HS-27A (cell line): ENCODE measurements around the gene SLC22A2.
"Not testable (repeated sequence)": the region's sequence is repeated elsewhere in the genome, so short reads cannot be mapped to it uniquely, and the experiment has no call there.

Source experiments
- DNase-seq: peaks from one replicate; pipeline ENCODE4 v3.0.0-alpha.2; 2012; ENCODE audit warnings: low read depth, missing footprints

The SLC22A2 gene

GRCh38 chr6:160248538-160248937 is 10.1 kb downstream of the SLC22A2 start:
- no peak for DNase-seq

- DNase-seq, result no peak
Observed at GRCh38 chr6:160247457-160247883, 11.2 kb downstream of the SLC22A2 start.

DNA sequence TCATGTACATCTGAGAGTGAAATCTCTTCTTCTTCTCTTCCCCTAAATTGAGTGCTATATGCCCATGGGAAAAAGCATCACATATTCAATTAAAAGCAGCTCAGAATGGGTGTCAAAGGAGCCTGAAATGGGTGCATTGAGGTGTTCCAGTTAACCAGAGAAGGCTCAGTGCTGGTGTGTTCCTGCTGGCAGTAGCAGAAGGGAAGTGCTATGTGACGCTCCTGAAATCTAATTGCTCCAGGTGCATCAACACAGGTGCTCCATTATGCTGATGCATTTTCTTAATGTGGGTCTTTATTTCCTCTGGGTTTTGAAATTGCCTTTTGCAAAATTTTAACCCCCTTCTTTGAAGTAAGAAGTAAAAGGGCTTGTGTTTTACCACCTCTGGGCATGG is 17.9 kb downstream of the SLC22A2 start:
- DNase-seq, result no peak

DNA sequence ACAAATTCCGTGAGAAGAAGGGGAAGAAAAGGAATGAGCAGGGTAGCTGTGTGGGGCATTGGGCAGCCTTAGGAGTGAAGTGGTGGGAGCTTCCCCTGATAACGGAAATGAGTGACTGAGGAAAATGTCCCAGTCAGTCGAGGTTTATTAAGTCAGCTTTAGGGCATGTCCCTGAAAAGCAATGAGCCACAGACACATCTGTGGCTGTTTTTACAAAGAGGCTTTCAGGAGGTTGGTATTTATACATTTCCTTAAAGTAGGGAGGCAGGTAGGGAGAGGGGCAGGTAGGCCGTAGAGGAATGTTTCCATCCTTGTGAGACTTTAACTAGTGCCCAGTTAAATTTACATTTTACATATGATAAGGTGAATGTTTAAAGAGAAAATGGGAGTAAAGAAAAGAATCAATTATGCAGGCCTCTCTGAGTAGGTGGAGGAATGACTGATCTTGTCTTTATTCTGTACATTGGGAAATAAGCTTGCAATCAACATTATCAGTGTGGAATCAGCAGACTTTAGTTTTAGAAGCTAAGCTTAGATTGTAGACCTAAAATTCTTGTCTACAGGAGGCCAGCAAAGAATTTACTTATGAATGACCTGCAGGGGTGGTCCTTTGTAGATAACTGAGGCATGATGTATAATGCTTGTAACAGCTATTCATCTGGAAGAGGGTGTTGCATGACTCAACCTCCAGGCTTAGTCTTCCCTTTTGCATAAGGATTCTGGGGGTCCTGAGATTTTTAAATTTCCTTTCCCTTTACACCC is 18.5 kb downstream of the SLC22A2 start:
- no peak for DNase-seq

DNA sequence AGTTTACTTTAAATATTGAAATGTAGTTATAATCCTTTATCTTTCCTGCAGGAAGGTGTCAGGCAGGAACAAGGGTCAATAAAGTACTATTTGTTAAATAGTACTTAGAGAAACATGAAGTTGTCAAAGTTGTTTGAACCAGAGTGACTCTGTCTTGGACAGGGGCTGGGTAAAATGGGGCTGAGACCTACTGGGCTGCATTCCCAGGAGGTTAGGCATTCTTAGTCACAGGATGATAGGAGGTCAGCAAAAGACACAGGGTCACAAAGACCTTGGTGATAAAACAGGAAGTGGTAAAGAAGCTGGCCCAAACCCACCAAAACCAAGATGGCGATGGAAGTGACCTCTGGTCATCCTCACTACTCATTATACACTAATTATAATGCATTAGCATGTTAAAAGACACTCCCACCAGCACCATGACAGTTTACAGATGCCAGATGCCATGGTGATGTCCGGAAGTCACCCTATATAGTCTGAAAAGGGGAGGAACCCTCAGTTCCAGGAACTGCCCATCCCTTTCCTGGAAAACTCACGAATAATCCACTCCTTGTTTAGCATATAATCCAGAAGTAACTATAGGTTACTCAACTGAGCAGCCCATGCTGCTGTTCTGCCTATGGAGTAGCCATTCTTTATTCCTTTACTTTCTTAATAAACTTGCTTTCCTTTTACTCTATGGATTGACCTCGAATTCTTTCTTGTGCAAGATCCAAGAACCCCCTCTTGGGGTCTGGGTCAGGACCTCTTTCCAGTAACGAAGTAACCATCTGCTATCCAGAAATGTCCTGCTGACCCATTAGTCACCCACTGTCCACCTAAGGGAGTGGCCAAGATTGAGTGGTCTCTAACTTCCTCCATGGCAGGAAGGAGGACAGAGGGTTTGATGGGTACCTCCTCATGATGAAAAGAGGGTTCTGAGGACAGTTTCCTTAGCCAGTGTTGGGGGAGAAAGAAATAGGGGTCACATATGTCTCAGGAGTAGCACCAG is 19.6 kb downstream of the SLC22A2 start:
- no peak for DNase-seq

DNA sequence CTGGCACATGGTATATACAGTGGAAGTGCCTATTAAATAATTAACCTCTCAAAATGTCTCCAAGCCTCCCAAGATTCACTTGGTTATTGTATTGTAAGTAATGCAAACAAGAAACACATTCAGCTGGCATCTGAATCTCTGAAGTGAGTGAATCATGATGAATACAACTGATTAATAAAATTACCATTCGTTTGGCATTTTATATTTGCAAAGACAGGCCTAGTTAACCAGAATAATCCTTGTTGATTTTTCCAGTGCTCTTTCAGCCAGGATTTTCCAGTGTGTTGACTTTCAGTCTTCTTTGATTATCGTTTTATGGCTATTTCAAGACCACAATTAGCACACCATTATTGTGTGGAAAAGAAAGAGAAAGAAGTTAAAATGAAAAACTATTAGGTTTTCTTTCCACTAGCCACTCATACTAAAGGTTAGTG is 20.3 kb downstream of the SLC22A2 start:
- no peak for DNase-seq

- not testable (repeated sequence) for DNase-seq
Observed at GRCh38 chr6:160237597-160238275, 20.9 kb downstream of the SLC22A2 start.

DNA sequence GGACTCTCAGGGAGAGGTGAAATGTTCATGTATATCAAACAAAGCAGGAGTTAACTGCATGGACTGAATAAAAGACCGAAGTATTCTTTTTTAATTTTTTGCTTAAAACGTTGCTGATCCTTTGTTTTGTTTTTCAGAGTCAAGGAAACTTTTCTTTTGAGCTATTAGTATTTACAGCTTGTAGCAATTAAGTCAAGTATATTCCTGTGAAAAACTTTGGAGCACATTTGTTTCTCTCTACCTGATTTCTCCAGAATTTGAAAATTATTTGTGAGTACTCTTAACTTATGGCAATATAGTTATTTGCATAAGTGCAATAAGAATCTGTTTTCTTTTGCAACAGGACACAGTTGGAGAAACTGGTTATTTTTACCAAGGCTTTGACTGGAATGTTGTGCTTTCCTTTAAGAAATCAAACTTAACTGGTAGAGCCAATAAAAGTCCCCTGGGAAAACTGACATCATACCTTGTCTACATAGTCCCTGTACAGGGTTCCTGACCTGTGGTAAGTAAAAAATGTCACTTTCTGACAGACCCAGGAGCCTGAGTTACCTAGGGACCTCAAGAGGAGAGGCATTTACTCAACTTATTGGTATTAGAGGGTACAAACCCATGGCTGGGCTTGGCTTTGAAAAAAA is 22.3 kb downstream of the SLC22A2 start:
- DNase-seq, result not testable (repeated sequence)

GRCh38 chr6:160233950-160234640 is 24.5 kb downstream of the SLC22A2 start:
- not testable (repeated sequence) for DNase-seq

- DNase-seq, result no peak
Observed at GRCh38 chr6:160227769-160228161, 30.9 kb downstream of the SLC22A2 start.

GRCh38 chr6:160227038-160227768 is 31.4 kb downstream of the SLC22A2 start:
- no peak for DNase-seq

DNA sequence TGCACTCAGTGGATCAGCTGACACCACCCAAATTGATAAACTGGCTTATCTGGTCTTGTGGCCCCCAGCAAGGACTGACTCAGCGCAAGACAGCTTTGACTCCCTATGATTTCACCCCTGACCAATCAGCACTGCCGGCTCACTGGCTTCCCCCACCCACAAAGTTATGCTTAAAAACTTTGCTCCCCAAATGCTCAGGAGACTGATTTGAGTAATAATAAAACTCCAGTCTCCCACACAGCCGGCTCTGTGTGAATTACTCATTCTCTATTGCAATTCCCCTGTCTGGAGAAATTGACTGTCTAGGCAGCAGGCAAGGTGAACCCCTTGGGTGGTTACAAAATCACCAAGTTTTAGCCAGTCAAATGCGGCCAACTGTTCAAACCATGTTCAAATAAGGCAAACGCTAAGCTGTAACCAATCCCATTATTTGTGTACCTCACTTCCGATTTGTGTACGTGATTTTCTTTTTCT is 32.5 kb downstream of the SLC22A2 start:
- no peak for DNase-seq

DNA sequence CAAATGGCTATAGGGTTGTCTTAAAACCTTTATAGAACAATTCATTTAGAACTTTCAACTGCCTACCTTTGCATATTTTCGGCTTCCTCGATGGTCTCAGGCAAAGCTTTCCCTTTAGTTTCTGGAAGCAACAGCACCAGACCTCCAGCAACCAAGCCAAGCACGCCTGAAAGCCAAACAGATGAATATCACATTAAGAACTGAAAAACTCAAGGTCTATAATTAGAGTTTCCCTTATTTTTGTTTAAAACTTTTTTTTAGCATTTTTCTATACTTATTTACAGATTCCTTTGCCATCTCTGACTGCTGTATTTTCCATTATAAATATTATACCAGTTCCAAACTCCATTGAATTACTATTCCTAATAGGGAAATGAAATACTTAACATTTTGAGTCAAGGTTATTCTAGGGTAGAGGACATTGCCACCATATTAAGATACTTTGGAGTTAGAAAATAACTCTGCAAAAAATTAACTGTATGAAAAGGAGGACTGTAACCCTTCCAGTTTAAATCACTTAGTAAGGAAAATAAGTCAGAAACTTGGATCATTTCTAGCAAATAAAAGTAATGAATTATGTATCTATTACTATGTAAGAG is 33.9 kb downstream of the SLC22A2 start:
- DNase-seq, result no peak

DNA sequence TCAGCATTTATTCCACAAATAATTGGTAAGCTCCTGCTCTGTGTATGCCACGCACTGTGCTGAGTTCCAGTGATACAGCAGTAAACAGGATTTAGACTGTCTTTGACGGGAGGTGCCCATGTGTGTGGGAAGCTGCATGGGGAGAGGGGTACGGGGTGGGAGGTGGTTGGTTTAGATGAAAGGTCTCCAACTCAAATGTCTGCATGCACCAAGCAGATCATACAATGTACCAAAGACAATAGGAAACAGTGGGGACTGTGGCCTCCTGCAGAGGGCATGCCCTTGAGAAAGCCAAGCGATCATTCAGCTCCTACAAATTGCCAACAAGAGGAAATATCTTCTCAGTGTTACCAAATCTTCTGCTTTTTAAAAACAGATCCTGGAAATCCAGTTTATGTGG is 36.1 kb downstream of the SLC22A2 start:
- DNase-seq, result no peak

- DNase-seq, result no peak
Observed at GRCh38 chr6:160221918-160222317, 36.7 kb downstream of the SLC22A2 start.

- no peak for DNase-seq
Observed at GRCh38 chr6:160221423-160221822, 37.2 kb downstream of the SLC22A2 start.

- DNase-seq, result no peak
Observed at GRCh38 chr6:160218810-160219209, 39.8 kb downstream of the SLC22A2 start.

- DNase-seq, result no peak
Observed at GRCh38 chr6:160217863-160218262, 40.8 kb downstream of the SLC22A2 start.

DNA sequence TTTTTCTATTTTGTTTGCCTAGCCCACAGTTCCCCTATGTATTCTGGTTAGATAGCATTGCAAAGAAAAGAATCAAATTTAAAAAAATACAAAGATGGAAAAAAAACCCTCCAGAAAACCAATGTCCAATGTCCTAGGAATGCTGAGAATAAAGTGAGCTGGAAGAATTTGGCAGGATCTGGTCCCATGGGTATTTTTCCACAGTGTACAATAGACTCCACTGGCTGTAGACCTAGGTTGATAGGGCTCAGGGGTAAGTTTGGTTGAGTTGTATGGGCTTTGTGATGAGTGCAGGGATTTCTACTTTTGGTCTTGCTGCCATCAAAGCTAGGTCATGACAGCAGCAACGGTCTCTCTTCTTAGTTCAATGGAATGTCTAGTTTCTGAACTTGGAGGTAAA is 41.5 kb downstream of the SLC22A2 start:
- no peak for DNase-seq

DNA sequence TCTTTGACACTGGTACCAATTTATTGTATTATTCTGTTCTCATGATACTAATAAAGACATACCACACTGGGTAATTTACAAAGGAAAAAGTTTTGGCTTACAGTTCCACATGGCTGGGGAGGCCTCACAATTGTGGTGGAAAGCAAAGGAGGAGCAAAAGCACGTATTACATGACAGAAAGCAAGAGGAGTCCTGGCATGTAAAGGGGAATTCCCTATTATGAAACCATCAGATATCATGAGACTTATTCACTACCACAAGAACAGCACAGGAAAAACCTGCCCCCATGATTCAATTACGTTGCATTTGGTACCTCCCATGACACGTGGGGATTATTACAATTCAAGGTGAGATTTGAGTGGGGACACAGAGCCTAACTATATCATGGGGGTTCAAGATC is 43.4 kb downstream of the SLC22A2 start:
- no peak for DNase-seq
